ENCODE measurements around the gene FANCC. TPM values are rescaled to one million over a fixed set of nuclear protein-coding genes. Genes with fewer than 3 reads are reported as not detected.
A peak's percentile ranks its signal among the peaks of the same experiment; 100 is the strongest.

The FANCC gene
- total RNA-seq, 1 donor from 2014 or later: 22.9 TPM

GRCh38 chr9:95095641-95096355, 221.7 kb downstream of the FANCC start:
- peaks cover 4% of the 10 kb centered on the region for H3K9me3 Mint-ChIP-seq (ENCODE audit: unreplicated experiment)
- no peak overlapping the region for H3K4me3 Mint-ChIP-seq (ENCODE audit: unreplicated experiment)
- no peaks in the 10 kb centered on the region for H3K36me3 Mint-ChIP-seq (ENCODE audit: unreplicated experiment)
- peaks cover 4% of the 10 kb centered on the region for H3K27me3 Mint-ChIP-seq (ENCODE audit: unreplicated experiment)
- DNase-seq: no peak
- TF ChIP-seq CTCF (IDR thresholded peaks at IDR 0.05; ENCODE audit: partially characterized antibody, unreplicated experiment): no peak
- H3K27ac Mint-ChIP-seq (ENCODE audit: unreplicated experiment): peak overlapping the region; percentile 28
- peaks cover 34% of the 10 kb centered on the region for H3K4me1 Mint-ChIP-seq (ENCODE audit: low read depth, unreplicated experiment)

- Mint-ChIP-seq H3K36me3 (ENCODE audit: unreplicated experiment) (no peaks in the 10 kb centered on the region), H3K27me3 (ENCODE audit: unreplicated experiment) (peaks cover 6% of the 10 kb centered on the region), H3K4me1 (ENCODE audit: low read depth, unreplicated experiment) (peaks cover 43% of the 10 kb centered on the region), H3K4me3 (ENCODE audit: unreplicated experiment) (no peak overlapping the region), H3K9me3 (ENCODE audit: unreplicated experiment) (peaks cover 7% of the 10 kb centered on the region), H3K27ac (ENCODE audit: unreplicated experiment) (peak overlapping the region; percentile 41)
- TF ChIP-seq CTCF (IDR thresholded peaks at IDR 0.05; ENCODE audit: partially characterized antibody, unreplicated experiment): no peak
- no peak for DNase-seq
Observed at GRCh38 chr9:95094002-95094401, 223.5 kb downstream of the FANCC start.

- H3K4me3 Mint-ChIP-seq (ENCODE audit: unreplicated experiment): no peak overlapping the region
- H3K27ac Mint-ChIP-seq (ENCODE audit: unreplicated experiment): peak overlapping the region; percentile 56
- TF ChIP-seq CTCF (IDR thresholded peaks at IDR 0.05; ENCODE audit: partially characterized antibody, unreplicated experiment): no peak
- no peaks in the 10 kb centered on the region for H3K36me3 Mint-ChIP-seq (ENCODE audit: unreplicated experiment)
- H3K9me3 Mint-ChIP-seq (ENCODE audit: unreplicated experiment): peaks cover 5% of the 10 kb centered on the region
- peaks cover 39% of the 10 kb centered on the region for H3K4me1 Mint-ChIP-seq (ENCODE audit: low read depth, unreplicated experiment)
- peaks cover 3% of the 10 kb centered on the region for H3K27me3 Mint-ChIP-seq (ENCODE audit: unreplicated experiment)
- DNase-seq: no peak
Observed at GRCh38 chr9:95093586-95093985, 223.9 kb downstream of the FANCC start.

GRCh38 chr9:95092262-95093072, 225.0 kb downstream of the FANCC start:
- H3K27me3 Mint-ChIP-seq (ENCODE audit: unreplicated experiment): peaks cover 5% of the 10 kb centered on the region
- peak overlapping the region; percentile 56 for H3K27ac Mint-ChIP-seq (ENCODE audit: unreplicated experiment)
- peaks cover 39% of the 10 kb centered on the region for H3K4me1 Mint-ChIP-seq (ENCODE audit: low read depth, unreplicated experiment)
- peaks cover 5% of the 10 kb centered on the region for H3K9me3 Mint-ChIP-seq (ENCODE audit: unreplicated experiment)
- no peak overlapping the region for H3K4me3 Mint-ChIP-seq (ENCODE audit: unreplicated experiment)
- TF ChIP-seq CTCF (IDR thresholded peaks at IDR 0.05; ENCODE audit: partially characterized antibody, unreplicated experiment): no peak
- no peak for DNase-seq
- no peaks in the 10 kb centered on the region for H3K36me3 Mint-ChIP-seq (ENCODE audit: unreplicated experiment)
